ENCODE data around the gene SERPINB5.
"Not testable (repeated sequence)": the region's sequence is repeated elsewhere in the genome, so short reads cannot be mapped to it uniquely, and the experiment has no call there.

Gene SERPINB5

GRCh38 chr18:63476668-63477067 lies at the start of gene SERPINB5:
SERPINB5 (plus strand) TSS chr18:63476958; CDS start chr18:63484429, 7,471 bp downstream.
- no peak for DNase-seq

- no peak for DNase-seq
Measured at GRCh38 chr18:63427558-63427957, 49.2 kb upstream of the SERPINB5 start.

- DNase-seq, result no peak
Measured at GRCh38 chr18:63430526-63430925, 46.2 kb upstream of the SERPINB5 start.

GRCh38 chr18:63431180-63431579 lies 45.6 kb upstream of the SERPINB5 start:
- no peak for DNase-seq

- peak; percentile 58 for DNase-seq
Measured at GRCh38 chr18:63433334-63433866, 43.4 kb upstream of the SERPINB5 start.

GRCh38 chr18:63438181-63438580 lies 38.6 kb upstream of the SERPINB5 start:
- DNase-seq, result no peak

- peak; percentile 59 for DNase-seq
Measured at GRCh38 chr18:63439334-63439733, 37.4 kb upstream of the SERPINB5 start.

GRCh38 chr18:63440219-63440618 lies 36.5 kb upstream of the SERPINB5 start:
- DNase-seq, result no peak

- DNase-seq, result no peak
Measured at GRCh38 chr18:63440881-63441280, 35.9 kb upstream of the SERPINB5 start.

GRCh38 chr18:63443829-63444228 lies 32.9 kb upstream of the SERPINB5 start:
- DNase-seq, result no peak

GRCh38 chr18:63444580-63444979 lies 32.2 kb upstream of the SERPINB5 start:
- DNase-seq, result peak; percentile 92

GRCh38 chr18:63445037-63445436 lies 31.7 kb upstream of the SERPINB5 start:
- DNase-seq, result no peak

GRCh38 chr18:63446266-63446665 lies 30.5 kb upstream of the SERPINB5 start:
- no peak for DNase-seq

- no peak for DNase-seq
Measured at GRCh38 chr18:63447066-63447465, 29.7 kb upstream of the SERPINB5 start.

- DNase-seq, result no peak
Measured at GRCh38 chr18:63449426-63449825, 27.3 kb upstream of the SERPINB5 start.

GRCh38 chr18:63451799-63452660 lies 24.7 kb upstream of the SERPINB5 start:
- DNase-seq, result peak; percentile 44

- DNase-seq, result not testable (repeated sequence)
Measured at GRCh38 chr18:63452751-63453150, 24.0 kb upstream of the SERPINB5 start.

GRCh38 chr18:63454497-63454896 lies 22.3 kb upstream of the SERPINB5 start:
- no peak for DNase-seq

GRCh38 chr18:63457977-63458376 lies 18.8 kb upstream of the SERPINB5 start:
- no peak for DNase-seq

- no peak for DNase-seq
Measured at GRCh38 chr18:63460414-63460813, 16.3 kb upstream of the SERPINB5 start.

GRCh38 chr18:63464434-63464833 lies 12.3 kb upstream of the SERPINB5 start:
- no peak for DNase-seq

- DNase-seq, result no peak
Measured at GRCh38 chr18:63465059-63465458, 11.7 kb upstream of the SERPINB5 start.

GRCh38 chr18:63467699-63468098 lies 9.1 kb upstream of the SERPINB5 start:
- no peak for DNase-seq

- no peak for DNase-seq
Measured at GRCh38 chr18:63468575-63468974, 8.2 kb upstream of the SERPINB5 start.

- DNase-seq, result no peak
Measured at GRCh38 chr18:63470751-63471150, 6.0 kb upstream of the SERPINB5 start.

Measured in fibroblast of skin of right quadriceps (primary cell).